AG04450 (cell line): ENCODE data around the gene VANGL2. TPM values are rescaled to one million over a fixed set of nuclear protein-coding genes. Genes with fewer than 3 reads are reported as not detected.

Source experiments
- CTCF ChIA-PET: fragments of 300-600, 350-600 bp; formaldehyde crosslinking; extraction: SDS; loops from one replicate; lab custom pipeline; 2022; ENCODE audit warnings: antibody characterized with exemption, inconsistent platforms; lab: Charles Lee
- POLR2A ChIA-PET: fragments of 350-600 bp; formaldehyde crosslinking; extraction: SDS; loops from one replicate; lab custom pipeline; 2021; ENCODE audit warnings: antibody characterized with exemption, inconsistent platforms; lab: Yijun Ruan, JAX
- DNase-seq: peaks from one replicate; pipeline ENCODE4 v3.0.0-alpha.2; 2011; ENCODE audit warnings: low read depth, low spot score
- H3K27ac ChIP-seq: one replicate; pipeline ENCODE4 v1.5.1; 2012; ENCODE audit warnings: low read depth, low read length, control low read depth
- H3K27me3 ChIP-seq: one replicate; pipeline ENCODE4 v1.6.0; 2012; ENCODE audit warnings: low read length; ENCODE audit not compliant: control insufficient read depth, insufficient read depth
- H3K4me3 ChIP-seq: 2 replicates; pipeline ENCODE4 v1.5.1; 2011; ENCODE audit warnings: mild to moderate bottlenecking, low read depth, low read length, control low read depth
- H3K9me3 ChIP-seq: 2 replicates; pipeline ENCODE4 v1.5.1; 2012; ENCODE audit warnings: low read length; ENCODE audit not compliant: control insufficient read depth, insufficient read depth
- polyA plus RNA-seq: library from polyadenylated mRNA; depleted of rRNA; stranded (reverse); fragments of >200 nt; gene quantifications from 2 replicates; pipeline ENCODE4 v1.2.3, GENCODE V29; 2011
- TF ChIP-seq, protein P1 (sequence below): IDR thresholded peaks from 2 replicates; pipeline ENCODE4 v1.5.1; 2011; ENCODE audit warnings: low read depth, low read length, control low read depth, inconsistent platforms

The VANGL2 gene
- polyA plus RNA-seq, 1 experiment: 3.4 TPM

DNA sequence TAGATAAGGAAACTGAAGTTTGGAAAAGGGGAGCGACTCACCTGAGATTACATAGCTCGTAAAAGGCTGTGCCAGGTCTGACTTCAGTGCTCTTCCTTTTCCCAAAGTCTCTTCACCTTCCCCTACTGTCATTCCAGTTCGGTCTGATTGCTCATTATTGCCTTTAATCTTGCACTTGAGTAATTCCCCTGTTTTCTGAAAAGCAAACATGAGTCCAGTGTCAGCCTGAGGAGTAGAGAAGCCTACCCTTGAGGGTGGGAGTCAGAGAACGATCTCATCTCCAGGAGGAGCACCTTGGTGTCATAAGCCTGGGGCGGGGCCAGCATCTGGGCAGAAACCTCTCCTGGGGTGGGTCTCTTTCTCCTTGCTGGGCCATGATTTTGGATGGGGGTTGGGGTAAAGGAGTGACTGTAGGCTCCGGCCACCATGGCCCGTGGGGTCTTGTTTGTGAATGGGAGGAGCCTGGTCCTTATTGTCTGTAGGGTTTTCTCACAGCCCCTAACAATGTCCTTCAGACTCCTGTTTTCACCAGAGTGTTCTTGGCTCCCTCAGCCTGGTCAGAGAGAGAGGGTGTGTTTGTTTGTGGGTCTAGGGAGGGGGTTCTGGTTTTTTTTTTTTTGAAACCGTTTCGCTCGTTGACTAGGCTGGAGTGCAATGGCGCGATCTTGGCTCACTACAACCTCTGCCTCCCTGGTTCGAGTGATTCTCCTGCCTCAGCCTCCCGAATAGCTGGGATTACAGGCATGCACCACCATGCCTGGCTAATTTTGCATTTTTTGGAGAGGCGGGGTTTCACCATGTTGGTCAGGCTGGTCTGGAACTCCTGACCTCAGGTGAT lies 6.0 kb downstream of the VANGL2 start:
- POLR2A ChIA-PET: no interaction called here
- no peaks in the 10 kb centered on the region for H3K9me3 ChIP-seq
- H3K4me3 ChIP-seq: no peak overlapping the region
- no peak overlapping the region for H3K27ac ChIP-seq
- TF ChIP-seq, protein P1, sequence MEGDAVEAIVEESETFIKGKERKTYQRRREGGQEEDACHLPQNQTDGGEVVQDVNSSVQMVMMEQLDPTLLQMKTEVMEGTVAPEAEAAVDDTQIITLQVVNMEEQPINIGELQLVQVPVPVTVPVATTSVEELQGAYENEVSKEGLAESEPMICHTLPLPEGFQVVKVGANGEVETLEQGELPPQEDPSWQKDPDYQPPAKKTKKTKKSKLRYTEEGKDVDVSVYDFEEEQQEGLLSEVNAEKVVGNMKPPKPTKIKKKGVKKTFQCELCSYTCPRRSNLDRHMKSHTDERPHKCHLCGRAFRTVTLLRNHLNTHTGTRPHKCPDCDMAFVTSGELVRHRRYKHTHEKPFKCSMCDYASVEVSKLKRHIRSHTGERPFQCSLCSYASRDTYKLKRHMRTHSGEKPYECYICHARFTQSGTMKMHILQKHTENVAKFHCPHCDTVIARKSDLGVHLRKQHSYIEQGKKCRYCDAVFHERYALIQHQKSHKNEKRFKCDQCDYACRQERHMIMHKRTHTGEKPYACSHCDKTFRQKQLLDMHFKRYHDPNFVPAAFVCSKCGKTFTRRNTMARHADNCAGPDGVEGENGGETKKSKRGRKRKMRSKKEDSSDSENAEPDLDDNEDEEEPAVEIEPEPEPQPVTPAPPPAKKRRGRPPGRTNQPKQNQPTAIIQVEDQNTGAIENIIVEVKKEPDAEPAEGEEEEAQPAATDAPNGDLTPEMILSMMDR: no peak
- CTCF ChIA-PET: interaction anchor here (1.3 kb wide), 1 partner anchor 321 kb away, joined by 3 read pairs; no protein-coding TSS in a partner anchor
- H3K27me3 ChIP-seq: peaks cover 19% of the 10 kb centered on the region
- no peak for DNase-seq

DNA sequence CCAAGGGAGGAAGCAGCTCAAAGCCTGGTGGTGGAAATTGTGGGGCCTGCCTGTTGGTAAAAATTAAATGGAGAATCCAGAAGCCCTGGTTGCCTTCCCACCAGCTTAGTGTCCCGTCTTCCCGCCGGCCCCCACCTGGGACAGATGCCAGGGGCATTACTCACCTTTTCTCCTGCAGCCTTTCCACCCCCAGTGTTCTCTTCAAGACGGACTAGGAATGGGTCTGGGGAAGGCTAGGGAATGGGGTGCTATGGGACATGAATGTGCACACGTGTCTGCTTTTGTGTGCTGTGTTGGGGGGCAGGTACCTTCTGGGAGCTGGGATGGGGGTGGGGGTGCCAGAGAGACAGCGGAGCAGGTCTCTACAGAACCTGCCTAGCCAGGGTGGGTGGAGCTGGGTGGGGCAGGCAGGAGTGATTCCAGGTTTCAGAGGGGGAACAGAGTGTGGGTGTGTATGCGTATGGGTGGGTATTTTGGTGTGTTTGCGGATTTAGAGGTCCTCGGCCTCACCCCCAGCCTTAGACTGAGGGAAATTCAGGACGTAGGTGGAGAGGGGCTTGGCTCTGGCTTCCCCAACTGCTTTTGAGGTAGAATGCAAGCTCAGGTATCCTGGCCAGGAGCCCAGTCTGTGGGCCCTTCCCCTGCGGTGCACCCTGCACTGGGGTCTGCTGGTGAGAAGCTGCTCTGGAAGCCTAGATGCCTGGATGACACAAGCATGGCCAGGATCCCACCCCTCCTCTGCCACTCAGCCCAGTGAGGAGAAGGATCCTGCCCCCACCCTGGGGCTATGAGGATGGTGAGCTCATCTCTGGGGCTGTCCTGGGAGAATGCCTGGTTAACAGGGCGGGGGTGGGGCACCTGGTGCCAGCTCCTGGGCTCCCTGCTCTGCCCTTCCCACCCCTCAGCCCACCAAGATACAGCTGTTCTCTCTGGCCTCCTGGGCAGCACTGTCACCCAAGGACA lies 7.8 kb downstream of the VANGL2 start:
- Histone ChIP-seq H3K27ac (no peak overlapping the region), H3K27me3 (peaks cover 7% of the 10 kb centered on the region), H3K9me3 (no peaks in the 10 kb centered on the region), H3K4me3 (no peak overlapping the region)
- CTCF ChIA-PET: interaction anchor here (0.5 to 1.8 kb wide), 4 partner anchors 20 to 627 kb away, joined by 3 to 8 read pairs (median 4); partner anchors contain the start of gene DUSP23
- TF ChIP-seq, protein P1: no peak
- POLR2A ChIA-PET: no interaction called here
- DNase-seq: no peak

- H3K27me3 ChIP-seq: peaks cover 7% of the 10 kb centered on the region
- no peaks in the 10 kb centered on the region for H3K9me3 ChIP-seq
- TF ChIP-seq, protein P1: no peak
- H3K4me3 ChIP-seq: no peak overlapping the region
- ChIA-PET POLR2A (no interaction called here), CTCF (interaction anchor here (0.6 to 1.8 kb wide), 3 partner anchors 20 to 628 kb away, joined by 3 to 8 read pairs (median 5); partner anchors contain the start of gene DUSP23)
- DNase-seq: no peak
- H3K27ac ChIP-seq: no peak overlapping the region
These were observed 8.5 kb downstream of the VANGL2 start for GRCh38 chr1:160408864-160409263.

DNA sequence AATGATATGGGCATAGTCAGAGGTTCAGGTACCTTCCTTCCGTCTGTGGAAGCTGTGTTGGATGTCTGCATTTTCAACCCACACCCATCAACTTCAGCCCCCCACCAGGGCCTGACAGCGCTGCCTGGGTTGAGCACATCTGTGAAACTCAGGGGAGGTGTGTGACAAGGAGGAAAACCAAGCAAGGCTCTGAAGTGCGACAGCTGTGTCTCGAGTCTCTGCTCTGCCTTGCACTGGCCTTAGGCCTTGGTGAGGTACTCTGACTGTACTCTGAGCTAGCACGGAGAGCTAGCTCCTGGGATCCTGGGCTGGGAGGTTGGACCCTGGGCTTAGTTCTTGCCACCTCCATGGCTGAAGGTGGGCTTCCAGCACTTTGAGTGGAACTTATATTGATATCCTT lies 9.1 kb downstream of the VANGL2 start:
- Histone ChIP-seq H3K4me3 (no peak overlapping the region), H3K27me3 (peaks cover 7% of the 10 kb centered on the region), H3K27ac (no peak overlapping the region), H3K9me3 (no peaks in the 10 kb centered on the region)
- TF ChIP-seq, protein P1: no peak
- ChIA-PET CTCF (no interaction called here), POLR2A (no interaction called here)
- DNase-seq: no peak
